Dermis blood vessel endothelial cell (primary cell): ENCODE results near the gene LACTBL1. TPM values are rescaled to one million over a fixed set of nuclear protein-coding genes. Genes with fewer than 3 reads are reported as not detected.

Experiments used
- DNase-seq: peaks from one replicate; pipeline ENCODE4 v3.0.0; 2010
- total RNA-seq: library from RNA; depleted of rRNA; stranded (reverse); fragments of >200 nt; gene quantifications from 2 replicates; pipeline ENCODE4 v1.2.3, GENCODE V29; 2014

The LACTBL1 gene
- total RNA-seq, 1 donor from 2014 or later: not detected

DNA sequence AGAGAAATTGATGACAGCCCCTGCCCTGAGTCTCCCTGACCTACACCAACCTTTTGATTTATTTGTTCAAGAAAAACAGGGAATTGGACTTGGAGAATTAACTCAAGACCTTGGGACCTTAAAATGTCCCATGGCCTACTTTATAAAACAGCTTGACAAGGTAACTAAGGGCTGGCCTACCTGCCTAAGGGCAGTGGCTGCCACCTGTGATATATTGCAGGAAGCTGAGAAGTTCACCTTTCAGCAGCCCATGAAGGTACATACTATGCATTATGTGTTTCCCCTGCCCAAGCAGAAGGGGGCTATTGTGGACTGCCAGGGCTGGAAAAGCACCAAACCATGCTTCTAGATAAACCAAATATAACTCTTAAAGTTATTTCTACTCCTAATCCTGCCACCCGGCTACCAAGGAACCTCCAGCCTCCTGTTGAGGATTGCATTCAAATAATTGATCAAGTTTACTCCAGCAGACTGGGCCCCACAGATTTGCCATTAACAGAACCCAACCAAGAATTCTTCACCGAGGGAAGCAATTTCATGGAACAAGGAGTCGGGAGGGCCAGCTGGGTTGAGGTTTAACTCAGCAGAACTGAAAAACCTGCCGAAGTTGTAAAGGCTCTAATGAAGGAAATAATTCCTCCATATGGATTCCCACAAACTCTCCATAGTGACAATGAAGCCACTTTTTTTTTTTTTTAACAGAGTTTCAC lies 28.2 kb downstream of the LACTBL1 start:
- no peak for DNase-seq

GRCh38 chr1:22941257-22941656 lies 31.4 kb downstream of the LACTBL1 start:
- DNase-seq: no peak

DNA sequence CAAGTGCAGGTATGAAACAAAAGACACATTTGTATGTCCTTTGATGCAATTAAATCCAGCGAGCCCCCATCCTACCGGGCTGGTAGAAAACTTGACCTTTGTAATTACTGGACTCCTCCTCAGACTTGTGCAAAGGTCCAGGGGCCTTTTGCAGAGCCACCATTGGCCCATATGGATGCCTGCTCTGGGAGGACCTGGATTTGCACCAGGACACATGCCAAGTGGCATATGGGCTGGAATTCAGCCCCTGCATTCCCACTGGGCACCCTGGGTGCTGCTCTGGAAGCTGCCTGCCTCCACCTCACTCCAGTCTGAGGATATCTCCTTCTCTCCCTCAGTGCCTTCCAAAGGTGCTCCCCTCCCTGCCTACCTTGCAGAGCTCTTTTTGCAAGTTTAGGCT lies 36.0 kb downstream of the LACTBL1 start:
- no peak for DNase-seq

DNA sequence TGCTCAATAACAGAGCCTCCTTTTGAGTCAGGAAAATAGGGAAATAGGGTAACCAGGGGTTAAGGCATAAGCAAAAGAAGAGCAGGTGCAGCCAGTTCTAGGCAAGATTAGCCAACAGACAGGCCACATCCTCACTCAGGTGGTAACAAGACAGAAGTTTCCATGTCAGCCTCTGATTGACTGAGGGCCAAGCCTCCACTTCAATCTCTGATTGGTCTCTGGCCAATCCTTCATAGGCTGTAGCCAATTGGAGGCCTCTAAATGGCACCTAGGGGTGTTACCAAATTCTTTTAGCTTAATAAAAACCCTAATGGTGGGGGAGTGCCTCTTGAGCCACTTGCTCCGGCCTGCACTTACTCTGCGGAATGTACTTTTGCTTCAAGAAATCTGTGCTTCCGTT lies 37.2 kb downstream of the LACTBL1 start:
- DNase-seq: no peak

GRCh38 chr1:22932803-22933470 lies 39.7 kb downstream of the LACTBL1 start:
- DNase-seq: no peak

DNA sequence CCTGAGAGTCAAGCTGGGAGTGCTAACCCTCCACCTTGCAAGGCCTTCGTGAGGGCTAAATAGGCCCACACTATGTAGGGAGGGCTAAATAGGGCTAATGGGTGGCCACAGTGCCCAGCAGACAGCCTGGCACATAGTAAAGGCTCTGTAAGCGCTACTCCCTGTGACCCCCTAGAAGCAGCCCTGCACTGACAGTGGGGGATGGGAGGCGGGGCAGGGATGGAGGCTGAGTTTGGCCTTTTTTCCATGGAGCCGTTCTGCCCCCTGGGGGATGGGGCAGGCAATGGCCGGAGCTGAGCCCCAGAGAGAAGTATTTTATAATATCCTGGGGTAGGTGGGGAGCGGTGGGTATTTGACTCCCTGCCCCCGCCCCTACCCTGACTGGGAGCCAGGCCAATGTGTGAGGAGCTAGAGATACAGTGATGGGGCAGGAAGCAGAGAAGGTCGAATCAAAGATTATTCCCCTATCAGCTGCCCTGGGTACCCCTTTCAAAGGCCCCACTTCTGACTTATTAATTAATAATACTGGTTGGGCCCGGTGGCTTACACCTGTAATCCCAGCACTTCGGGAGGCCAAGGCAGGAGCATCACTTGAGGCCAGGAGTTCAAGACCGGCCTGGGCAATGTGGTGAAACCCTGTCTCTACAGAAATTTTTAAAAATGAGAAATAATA lies 42.3 kb downstream of the LACTBL1 start:
- peak; percentile 71 for DNase-seq

GRCh38 chr1:22925111-22925510 lies 47.6 kb downstream of the LACTBL1 start:
- no peak for DNase-seq

DNA sequence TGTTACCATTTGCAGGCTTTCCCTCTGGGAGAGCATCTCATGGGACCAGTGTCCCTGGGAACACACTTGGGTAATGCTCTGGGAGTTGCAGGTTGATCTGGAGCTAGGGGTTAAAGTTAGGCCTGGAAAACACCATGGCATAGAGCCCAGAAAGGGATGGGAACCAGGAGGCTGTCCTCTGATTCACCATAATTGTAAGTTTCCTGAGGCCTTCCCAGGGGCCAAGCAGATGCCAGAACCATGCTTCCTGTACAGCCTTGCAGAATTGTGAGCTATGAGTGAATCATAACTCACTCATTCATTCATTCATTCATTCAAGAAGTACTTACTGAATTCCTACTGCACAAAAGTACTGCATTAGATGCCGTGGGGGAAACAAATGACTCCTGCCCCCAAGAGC lies 50.0 kb downstream of the LACTBL1 start:
- DNase-seq: peak; percentile 83

DNA sequence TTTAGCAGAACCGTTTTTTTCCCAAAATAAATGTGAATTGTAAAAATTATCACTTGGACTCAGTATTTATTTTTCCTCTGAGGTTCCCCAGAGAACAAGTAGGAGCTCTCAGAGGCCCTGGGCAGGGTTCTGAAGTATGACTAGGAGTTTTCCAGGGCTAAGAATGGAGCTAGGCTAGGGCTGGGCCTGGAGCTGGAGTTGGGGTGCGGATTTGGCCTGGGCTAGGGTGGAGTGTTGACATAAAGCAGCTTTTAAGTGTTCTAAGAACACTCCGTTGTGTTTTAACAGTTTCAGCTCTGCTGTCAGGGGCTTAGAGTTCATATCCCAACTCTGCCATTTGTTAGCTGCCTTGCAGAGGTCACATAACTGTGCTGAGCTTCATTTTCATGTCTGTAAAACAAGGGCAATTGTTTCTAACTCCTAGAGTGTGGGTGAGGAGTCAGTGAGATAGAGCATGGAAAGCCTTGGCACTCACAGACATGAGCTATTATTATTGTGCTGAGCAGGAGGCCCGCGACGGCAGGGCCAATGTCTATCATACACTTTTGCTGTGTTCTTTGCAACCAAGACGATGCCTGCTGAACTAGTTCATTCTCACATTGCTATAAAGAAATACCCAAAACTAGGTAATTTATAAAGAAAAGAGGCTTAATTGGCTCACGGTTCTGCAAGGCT lies 51.1 kb downstream of the LACTBL1 start:
- DNase-seq: no peak

DNA sequence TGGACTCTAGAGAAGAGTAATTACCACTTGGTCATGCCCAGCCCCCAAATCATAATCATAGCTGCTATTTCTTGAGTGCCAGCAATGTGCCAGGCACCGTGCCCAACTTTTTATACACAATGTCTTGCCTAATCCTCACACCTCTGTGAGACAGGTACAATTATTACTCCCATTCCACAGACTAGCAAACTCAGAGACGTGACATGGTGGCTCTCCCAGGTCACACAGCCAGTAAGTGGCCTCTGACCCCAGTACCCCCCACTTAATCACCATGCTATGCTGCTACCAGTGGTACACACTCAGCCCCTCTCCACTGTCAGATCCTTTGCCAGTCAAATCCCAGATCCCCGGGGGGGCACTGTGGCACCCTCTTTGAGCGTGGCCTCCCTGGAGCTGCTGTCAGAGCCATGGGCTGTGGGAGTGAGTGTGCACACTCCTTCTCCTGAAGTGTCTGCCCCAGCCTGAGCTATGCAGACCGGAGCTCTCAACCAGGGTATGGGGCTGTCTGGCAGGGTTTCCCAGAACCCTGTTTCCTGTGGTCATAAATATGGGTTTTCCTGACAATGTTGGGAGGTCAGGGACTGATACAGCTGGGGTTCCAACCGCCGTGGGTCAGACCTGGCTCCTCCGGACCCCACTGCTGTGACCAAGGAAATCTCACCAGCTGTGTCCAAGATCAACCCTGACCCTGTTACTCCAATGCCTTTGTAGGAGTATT lies 51.8 kb downstream of the LACTBL1 start:
- peak; percentile 53 for DNase-seq

DNA sequence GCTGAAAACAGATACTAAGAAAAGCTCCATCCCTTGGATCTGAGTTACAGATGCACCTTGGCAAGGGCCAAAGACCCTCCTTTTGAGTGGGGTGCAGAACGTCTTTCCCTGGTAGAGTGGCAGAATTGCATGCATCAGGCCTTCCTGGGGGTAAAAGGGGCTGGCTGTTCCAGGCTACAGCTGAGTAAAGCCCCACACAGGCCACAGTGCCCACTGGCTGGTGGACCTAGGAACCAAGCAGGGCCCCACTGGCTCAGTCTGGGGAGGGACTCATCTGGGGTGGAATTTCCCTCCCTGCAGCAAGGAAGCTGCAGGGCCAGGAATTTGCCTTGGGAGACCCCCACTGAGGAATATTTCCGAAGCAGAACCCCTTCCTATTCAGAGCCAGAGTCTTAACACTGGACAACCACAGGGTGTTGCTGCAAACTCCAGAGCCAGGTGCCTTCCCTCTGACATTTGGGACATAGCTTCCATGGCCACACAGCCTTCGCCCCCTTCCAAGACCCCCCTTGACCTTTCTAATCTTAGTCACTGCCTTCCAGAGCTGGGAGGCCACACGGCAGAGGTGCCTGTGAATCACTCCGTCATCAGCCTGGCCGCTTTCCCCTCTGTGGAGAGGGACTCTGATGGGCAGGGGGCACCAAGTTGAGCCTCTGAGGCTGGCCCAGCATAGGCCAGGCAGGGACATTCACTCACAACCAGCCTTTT lies 52.5 kb downstream of the LACTBL1 start:
- DNase-seq: no peak

GRCh38 chr1:22919341-22920025 lies 53.2 kb downstream of the LACTBL1 start:
- no peak for DNase-seq

GRCh38 chr1:22918644-22919043 lies 54.0 kb downstream of the LACTBL1 start:
- no peak for DNase-seq

DNA sequence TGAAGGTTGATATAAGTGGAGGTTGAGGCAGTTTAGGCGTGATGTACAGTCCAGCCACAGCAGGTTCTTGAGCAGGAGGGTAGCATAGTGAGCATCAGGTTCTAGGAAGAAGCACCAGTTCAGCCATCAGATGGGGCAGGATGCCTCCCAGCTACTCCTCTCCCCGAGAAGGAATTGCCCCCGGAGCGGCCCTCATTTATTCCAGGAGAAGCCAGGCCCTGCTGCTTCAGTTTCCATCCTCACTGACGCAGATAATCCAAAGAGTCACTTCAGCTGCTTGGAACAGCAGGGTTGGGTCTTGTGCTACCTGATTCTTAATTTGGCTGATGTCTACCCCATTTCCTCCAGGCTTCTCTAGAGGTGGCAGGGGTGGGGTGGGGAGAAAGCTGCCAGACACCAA lies 54.7 kb downstream of the LACTBL1 start:
- no peak for DNase-seq

- peak; percentile 46 for DNase-seq
Measured at GRCh38 chr1:22916471-22916820, 56.2 kb downstream of the LACTBL1 start.

DNA sequence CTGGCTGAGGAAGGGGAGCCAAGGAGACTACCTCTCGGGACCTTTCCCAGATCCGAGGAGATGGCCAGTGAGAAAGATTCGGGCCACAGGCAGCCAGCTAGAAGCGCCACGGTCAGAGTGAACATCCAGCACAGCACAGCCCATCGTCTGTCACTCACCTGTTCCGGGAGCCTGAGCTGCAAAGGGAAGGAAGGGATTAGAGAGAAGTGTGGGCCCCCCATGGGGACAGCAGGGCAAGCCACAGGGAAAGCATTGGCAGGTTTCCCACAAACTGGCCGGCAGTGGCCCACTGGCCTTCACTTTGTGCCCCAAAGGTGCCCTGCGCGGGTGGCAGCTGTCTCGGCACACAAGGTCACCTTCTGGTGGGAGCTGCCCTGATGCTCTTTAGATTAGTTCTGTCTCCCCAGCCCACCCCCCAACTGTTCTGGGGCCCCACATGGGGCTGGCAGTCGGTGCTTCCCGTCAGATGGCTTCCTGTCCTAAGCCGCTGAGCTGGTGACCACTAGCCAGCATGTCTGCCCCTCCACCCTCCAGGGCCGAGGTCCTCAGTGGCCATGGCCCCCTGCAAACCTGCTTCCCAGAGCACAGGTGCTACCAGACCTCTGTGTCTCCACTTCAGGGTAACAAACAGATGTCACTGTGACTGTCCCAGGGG lies 56.7 kb downstream of the LACTBL1 start:
- DNase-seq: peak; percentile 38

DNA sequence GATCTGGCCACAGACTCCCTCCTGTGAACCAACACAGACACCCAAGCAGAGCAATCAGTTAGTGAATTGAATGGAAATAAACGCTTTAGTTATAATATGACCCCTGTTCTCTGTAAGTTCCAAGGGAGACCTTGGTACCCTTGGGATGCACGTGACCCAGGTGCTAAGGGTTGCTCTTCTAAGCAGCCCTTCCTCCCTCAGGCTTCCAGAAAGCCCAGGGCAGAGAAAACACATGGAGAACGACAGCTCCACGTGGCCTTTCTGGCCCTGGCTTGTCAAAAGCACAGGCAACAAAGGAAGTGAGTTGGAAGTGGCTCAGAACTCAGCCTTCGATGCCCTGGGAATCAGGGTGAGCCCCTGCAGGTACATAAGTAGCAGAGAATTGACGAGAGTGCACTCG lies 57.4 kb downstream of the LACTBL1 start:
- DNase-seq: no peak

DNA sequence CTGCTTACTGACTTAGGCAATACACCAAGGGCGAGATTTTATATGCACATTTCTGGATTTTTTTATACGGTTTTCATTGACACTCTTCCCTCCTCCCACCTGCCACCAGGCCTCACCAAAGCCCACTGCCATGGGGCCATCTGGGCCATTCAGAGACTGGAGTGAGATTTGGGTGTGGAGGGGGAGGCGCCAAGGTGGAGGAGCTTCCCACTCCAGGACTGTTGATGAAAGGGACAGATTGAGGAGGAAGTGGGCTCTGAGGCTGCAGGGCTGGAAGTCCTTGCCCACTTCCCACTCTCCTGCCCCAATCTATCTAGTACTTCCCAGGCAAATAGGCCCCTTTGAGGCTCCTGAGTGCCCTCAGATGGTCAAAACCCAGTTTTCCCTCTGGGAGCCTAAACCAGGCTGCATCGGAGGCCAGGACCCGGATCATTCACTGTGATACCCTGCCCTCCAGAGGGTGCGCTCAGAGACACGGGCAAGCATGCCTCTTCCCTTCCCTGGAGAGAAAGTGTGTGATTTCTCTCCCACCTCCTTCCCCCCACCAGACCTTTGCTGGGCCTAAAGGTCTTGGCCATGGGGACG lies 57.9 kb downstream of the LACTBL1 start:
- no peak for DNase-seq

DNA sequence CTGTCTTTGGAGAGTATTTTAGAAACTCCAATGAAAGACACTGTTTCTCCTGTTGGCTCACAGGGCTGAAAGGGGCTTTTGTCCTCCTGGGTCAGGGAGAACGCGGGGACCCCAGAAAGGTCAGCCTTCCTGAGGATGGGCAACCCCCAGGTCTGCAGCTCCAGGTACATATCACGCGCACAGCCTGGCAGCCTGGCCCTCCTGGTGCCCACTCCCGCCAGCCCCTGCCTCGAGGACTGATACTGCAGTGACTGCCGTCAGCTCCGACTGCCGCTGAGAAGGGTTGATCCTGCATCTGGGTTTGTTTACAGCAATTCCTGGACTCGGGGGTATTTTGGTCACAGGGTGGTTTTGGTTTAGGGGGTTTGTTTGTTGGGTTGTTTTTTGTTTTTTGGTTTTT lies 58.5 kb downstream of the LACTBL1 start:
- no peak for DNase-seq

GRCh38 chr1:22913421-22914141 lies 59.1 kb downstream of the LACTBL1 start:
- DNase-seq: no peak
